Stimulated activated CD4-positive, alpha-beta T cell treated with anti-CD3 and anti-CD28 coated beads, Interleukin-12 subunit alpha, Interleukin-12 subunit beta, amount 100 ng/mL, for 24 hours (primary cell): ENCODE measurements around the gene PRSS2.

ENCODE experiments used
- DNase-seq, 2 experiments: peaks; one replicate each; pipeline ENCODE4 v3.0.0-alpha.2; 2020; ENCODE audit warnings: low read depth in 2 of 2

PRSS2 gene

GRCh38 chr7:142787034-142787768 lies 16.4 kb downstream of the PRSS2 start:
- no peak for DNase-seq

DNA sequence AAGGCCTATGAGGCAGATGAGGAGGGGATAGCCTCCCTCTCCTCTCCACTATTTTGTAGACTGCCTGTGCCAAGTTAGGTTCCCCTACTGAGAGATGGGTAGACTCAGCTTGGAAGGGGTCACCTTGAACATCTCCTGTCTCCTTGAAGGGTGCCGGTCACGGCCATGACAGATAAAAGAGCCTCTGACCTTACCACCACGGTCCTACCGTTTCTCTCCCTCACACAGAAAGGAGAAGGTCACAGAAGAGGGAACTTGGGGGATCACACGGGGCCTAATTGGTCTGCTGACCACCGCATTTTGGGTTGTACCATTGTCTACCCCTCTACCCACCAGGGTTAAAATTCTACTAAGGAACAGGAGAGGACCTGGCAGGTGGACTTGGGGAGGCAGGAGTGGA lies 17.0 kb downstream of the PRSS2 start:
- no peak for DNase-seq

DNA sequence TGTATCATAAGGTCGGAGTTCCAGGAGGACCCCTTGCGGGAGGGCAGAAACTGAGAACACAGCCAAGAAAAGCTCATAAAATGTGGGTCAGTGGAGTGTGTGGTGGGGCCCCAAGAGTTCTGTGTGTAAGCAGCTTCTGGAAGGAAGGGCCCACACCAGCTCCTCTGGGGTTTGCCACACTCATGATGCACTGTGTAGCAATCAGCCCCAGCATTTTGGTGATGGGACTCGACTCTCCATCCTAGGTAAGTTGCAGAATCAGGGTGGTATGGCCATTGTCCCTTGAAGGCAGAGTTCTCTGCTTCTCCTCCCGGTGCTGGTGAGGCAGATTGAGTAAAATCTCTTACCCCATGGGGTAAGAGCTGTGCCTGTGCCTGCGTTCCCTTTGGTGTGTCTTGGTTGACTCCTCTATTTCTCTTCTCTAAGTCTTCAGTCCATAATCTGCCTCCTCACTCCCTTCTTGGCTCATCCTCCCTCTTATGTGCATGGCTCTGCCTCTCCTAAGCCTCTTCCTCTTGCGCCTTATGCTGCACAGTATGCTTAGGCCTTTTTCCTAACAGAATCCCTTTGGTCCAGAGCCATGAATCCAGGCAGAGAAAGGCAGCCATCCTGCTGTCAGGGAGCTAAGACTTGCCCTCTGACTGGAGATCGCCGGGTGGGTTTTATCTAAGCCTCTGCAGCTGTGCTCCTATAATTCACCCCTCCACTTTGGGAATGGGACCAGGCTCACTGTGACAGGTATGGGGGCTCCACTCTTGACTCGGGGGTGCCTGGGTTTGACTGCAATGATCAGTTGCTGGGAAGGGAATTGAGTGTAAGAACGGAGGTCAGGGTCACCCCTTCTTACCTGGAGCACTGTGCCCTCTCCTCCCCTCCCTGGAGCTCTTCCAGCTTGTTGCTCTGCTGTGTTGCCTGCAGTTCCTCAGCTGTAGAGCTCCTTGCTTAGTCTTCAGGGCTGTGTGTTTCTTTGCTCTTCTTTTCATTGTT lies 17.8 kb downstream of the PRSS2 start:
- DNase-seq = no peak

GRCh38 chr7:142789441-142789840 lies 18.7 kb downstream of the PRSS2 start:
- DNase-seq = no peak

- DNase-seq = no peak
Observed at GRCh38 chr7:142790056-142790455, 19.3 kb downstream of the PRSS2 start.

GRCh38 chr7:142790555-142790954 lies 19.8 kb downstream of the PRSS2 start:
- no peak for DNase-seq

DNA sequence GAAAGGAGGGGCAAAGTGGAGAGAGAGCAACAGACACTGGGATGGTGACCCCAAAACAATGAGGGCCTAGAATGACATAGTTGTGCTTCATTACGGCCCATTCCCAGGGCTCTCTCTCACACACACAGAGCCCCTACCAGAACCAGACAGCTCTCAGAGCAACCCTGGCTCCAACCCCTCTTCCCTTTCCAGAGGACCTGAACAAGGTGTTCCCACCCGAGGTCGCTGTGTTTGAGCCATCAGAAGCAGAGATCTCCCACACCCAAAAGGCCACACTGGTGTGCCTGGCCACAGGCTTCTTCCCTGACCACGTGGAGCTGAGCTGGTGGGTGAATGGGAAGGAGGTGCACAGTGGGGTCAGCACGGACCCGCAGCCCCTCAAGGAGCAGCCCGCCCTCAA lies 20.7 kb downstream of the PRSS2 start:
- no peak for DNase-seq

DNA sequence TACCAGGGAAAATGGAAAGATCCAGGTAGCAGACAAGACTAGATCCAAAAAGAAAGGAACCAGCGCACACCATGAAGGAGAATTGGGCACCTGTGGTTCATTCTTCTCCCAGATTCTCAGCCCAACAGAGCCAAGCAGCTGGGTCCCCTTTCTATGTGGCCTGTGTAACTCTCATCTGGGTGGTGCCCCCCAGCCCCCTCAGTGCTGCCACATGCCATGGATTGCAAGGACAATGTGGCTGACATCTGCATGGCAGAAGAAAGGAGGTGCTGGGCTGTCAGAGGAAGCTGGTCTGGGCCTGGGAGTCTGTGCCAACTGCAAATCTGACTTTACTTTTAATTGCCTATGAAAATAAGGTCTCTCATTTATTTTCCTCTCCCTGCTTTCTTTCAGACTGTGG lies 21.4 kb downstream of the PRSS2 start:
- no peak for DNase-seq

DNA sequence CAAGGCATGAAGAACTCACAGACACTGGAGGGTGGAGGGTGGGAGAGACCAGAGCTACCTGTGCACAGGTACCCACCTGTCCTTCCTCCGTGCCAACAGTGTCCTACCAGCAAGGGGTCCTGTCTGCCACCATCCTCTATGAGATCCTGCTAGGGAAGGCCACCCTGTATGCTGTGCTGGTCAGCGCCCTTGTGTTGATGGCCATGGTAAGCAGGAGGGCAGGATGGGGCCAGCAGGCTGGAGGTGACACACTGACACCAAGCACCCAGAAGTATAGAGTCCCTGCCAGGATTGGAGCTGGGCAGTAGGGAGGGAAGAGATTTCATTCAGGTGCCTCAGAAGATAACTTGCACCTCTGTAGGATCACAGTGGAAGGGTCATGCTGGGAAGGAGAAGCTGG lies 21.8 kb downstream of the PRSS2 start:
- no peak for DNase-seq

DNA sequence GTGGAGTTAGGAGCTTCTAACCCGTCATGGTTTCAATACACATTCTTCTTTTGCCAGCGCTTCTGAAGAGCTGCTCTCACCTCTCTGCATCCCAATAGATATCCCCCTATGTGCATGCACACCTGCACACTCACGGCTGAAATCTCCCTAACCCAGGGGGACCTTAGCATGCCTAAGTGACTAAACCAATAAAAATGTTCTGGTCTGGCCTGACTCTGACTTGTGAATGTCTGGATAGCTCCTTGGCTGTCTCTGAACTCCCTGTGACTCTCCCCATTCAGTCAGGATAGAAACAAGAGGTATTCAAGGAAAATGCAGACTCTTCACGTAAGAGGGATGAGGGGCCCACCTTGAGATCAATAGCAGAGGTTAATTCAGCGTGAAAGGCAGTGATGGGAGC lies 22.4 kb downstream of the PRSS2 start:
- DNase-seq = no peak

DNA sequence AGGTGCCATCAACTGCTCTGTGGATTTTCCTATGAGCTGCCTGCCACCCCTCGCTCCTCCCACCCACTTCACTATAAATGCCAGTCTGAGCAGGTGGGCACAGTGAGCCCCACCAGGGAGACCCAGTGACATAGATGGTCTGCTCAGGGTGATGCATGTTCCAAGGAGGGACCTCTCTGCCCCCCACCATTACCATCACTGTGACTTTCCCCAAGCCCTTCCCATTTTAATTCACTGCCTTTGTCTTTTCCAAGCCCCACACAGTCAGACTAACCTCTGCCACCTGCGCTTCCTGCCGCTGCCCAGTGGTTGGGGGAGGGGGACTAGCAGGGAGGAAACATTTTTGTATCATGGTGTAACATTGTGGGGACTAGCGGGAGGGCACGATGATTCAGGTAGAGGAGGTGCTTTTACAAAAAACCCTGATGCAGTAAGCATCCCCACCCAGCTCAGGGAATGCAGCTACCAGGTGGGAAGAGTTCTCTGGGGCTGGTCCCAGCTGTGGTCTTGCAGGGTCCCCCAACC lies 24.6 kb downstream of the PRSS2 start:
- no peak for DNase-seq

GRCh38 chr7:142796001-142796500 lies 25.3 kb downstream of the PRSS2 start:
- no peak for DNase-seq

- no peak for DNase-seq
Observed at GRCh38 chr7:142796501-142797390, 26.0 kb downstream of the PRSS2 start.

DNA sequence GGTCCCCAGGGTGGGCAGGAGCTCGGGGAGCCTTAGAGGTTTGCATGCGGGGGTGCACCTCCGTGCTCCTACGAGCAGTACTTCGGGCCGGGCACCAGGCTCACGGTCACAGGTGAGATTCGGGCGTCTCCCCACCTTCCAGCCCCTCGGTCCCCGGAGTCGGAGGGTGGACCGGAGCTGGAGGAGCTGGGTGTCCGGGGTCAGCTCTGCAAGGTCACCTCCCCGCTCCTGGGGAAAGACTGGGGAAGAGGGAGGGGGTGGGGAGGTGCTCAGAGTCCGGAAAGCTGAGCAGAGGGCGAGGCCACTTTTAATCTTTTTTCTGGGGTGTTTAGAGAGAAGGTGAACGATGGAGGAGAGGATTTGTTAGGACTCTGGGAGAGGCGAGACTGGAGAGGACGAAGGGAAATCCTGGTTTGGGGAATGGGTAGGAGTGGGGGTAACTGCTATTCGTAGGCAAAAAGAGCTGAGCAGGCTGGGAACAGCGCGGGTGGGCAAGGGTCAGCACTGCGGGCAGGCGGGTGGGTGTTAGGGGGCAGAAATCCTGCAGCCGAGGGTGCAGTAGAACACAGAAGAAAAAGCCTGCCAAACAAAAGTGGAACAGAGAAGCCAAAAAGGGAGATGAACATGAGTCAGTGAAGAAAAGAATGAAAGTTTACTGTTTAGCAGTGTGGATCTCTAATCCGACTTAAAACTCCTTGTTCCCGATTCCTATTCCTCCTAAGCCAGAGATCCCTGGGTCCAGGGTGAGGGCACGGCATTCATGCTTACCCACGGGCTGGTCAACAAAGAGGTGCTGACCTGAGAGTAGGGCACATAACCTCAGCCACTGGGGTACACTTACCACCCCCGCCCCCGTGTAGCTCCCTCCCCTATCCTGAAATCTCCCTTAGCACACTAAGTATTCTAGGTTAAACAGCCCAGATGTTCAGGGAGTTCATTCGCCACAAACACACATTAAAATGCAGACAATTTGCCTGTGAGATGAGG lies 26.9 kb downstream of the PRSS2 start:
- DNase-seq = no peak

GRCh38 chr7:142798451-142799436 lies 28.0 kb downstream of the PRSS2 start:
- DNase-seq = no peak

GRCh38 chr7:142799437-142799835 lies 28.7 kb downstream of the PRSS2 start:
- DNase-seq = no peak

GRCh38 chr7:142800088-142800487 lies 29.3 kb downstream of the PRSS2 start:
- DNase-seq = no peak

GRCh38 chr7:142800699-142801260 lies 30.0 kb downstream of the PRSS2 start:
- DNase-seq = no peak
